Breast epithelium (tissue), 3 donors: ENCODE measurements around the gene FBXO34.

ENCODE experiments used
- CTCF ChIP-seq, 3 donors: fragments of 450-650 bp; IDR thresholded peaks; one replicate each; pipeline ENCODE4 v1.5.1; 2016 to 2017; ENCODE audit warnings: antibody characterized with exemption in 3 of 3, mild to moderate bottlenecking in 3 of 3, moderate library complexity in 3 of 3
- POLR2A ChIP-seq: fragments of 450-650 bp; IDR thresholded peaks from one replicate; pipeline ENCODE4 v1.6.1; 2016; ENCODE audit warnings: antibody characterized with exemption, mild to moderate bottlenecking, moderate library complexity

GRCh38 chr14:55276736-55277135 is 5.5 kb downstream of the FBXO34 start:
- TF ChIP-seq CTCF (IDR thresholded peaks at IDR 0.05), result no peak
- no peak for TF ChIP-seq POLR2A
